ENCODE measurements around the gene TSSK3. TPM values are rescaled to one million over a fixed set of nuclear protein-coding genes. Genes with fewer than 3 reads are reported as not detected.

TSSK3 gene
- total and polyA plus RNA-seq, 2 donors (not counting 1 experiment from before 2014, with no cell fraction given) = 1.8 to 11.6 TPM

DNA sequence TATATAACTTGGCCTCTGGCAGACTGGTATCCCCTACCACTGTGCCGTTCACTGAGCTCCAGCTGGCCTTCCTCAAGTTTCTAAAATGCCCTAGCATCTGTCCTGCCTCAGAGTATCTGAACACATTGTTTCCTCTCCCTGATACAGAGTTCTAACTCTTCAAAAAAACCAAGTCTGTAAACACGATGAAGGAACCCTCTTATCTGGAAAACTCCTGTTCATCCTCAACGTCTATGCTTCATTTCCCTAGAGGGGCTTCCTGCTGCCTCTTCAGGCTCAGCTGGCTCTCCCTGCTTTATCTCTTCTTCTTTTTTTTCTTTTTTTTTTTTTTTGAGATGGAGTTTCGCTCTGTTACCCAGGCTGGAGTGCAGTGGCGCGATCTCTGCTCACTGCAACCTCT lies 26.3 kb downstream of the TSSK3 start:
- no peak overlapping the region for H3K27ac Mint-ChIP-seq
- DNase-seq = no peak
- Histone ChIP-seq H3K9me3 (ENCODE audit: control extremely low read depth in 1 of 3, control insufficient read depth in 2 of 3, insufficient read depth in 1 of 3, low read length in 2 of 3) (no peaks in the 10 kb centered on the region), H3K27ac (ENCODE audit: low read length in 2 of 2) (no peak overlapping the region), H4K20me1 (ENCODE audit: control insufficient read depth, insufficient read depth, low read length, poor library complexity, severe bottlenecking) (peaks cover 48% of the 10 kb centered on the region), H3K79me2 (ENCODE audit: control insufficient read depth, insufficient read depth, low read length) (peaks cover 77% of the 10 kb centered on the region), H3K4me3 (ENCODE audit: control extremely low read depth in 1 of 5, extremely low read depth in 1 of 5, insufficient read depth in 1 of 5, low read depth in 2 of 5, low read length in 4 of 5) (no peak overlapping the region), H3K9ac (ENCODE audit: low read length) (no peak overlapping the region), H3K36me3 (replicated peaks in 1 of 2; ENCODE audit: control extremely low read depth in 1 of 2, control insufficient read depth in 1 of 2, extremely low read depth in 1 of 2, insufficient read depth in 2 of 2, low read length in 1 of 2) (peaks cover 16 to 72% of the 10 kb centered on the region in 2 experiments), H2AFZ (ENCODE audit: insufficient read depth, low read depth, low read length, poor library complexity, severe bottlenecking) (no peak overlapping the region), H3K27me3 (replicated peaks in 1 of 4; ENCODE audit: control extremely low read depth in 1 of 4, control insufficient read depth in 3 of 4, insufficient read depth in 4 of 4, low read length in 3 of 4) (no peaks in the 10 kb centered on the region), H3K4me1 (ENCODE audit: control insufficient read depth in 2 of 2, insufficient read depth in 2 of 2, low read length in 2 of 2) (peaks cover 8 to 19% of the 10 kb centered on the region in 2 donors), H3K4me2 (replicated peaks; ENCODE audit: low read depth, low read length, poor library complexity, severe bottlenecking) (no peak overlapping the region)
- ChIA-PET POLR2A (no interaction called here), CTCF (no interaction called here)
- no peaks in the 10 kb centered on the region for H3K9me3 Mint-ChIP-seq (ENCODE audit: insufficient read depth)
- no peak for TF ChIP-seq EZH2 (IDR thresholded peaks at IDR 0.05; ENCODE audit: borderline replicate concordance, insufficient read depth, low read depth, low read length, poor library complexity, severe bottlenecking)
- TF ChIP-seq, protein P1, sequence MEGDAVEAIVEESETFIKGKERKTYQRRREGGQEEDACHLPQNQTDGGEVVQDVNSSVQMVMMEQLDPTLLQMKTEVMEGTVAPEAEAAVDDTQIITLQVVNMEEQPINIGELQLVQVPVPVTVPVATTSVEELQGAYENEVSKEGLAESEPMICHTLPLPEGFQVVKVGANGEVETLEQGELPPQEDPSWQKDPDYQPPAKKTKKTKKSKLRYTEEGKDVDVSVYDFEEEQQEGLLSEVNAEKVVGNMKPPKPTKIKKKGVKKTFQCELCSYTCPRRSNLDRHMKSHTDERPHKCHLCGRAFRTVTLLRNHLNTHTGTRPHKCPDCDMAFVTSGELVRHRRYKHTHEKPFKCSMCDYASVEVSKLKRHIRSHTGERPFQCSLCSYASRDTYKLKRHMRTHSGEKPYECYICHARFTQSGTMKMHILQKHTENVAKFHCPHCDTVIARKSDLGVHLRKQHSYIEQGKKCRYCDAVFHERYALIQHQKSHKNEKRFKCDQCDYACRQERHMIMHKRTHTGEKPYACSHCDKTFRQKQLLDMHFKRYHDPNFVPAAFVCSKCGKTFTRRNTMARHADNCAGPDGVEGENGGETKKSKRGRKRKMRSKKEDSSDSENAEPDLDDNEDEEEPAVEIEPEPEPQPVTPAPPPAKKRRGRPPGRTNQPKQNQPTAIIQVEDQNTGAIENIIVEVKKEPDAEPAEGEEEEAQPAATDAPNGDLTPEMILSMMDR (IDR thresholded peaks at IDR 0.05) = no peak
- intact Hi-C loops (cut with micrococcal nuclease) = no loop called here
- H3K4me3 Mint-ChIP-seq = no peak overlapping the region
- ATAC-seq (ENCODE audit: low read depth) = no peak
- no peaks in the 10 kb centered on the region for H3K27me3 Mint-ChIP-seq
- WGBS (ENCODE audit: insufficient coverage) = 93% methylated on average over 3 of the region's 6 CpGs
- peaks cover 11% of the 10 kb centered on the region for H3K4me1 Mint-ChIP-seq

GRCh38 chr1:32390904-32391870 lies 28.8 kb downstream of the TSSK3 start:
- Histone ChIP-seq H3K79me2 (ENCODE audit: control insufficient read depth, insufficient read depth, low read length) (peaks cover 73% of the 10 kb centered on the region), H3K27ac (ENCODE audit: low read length in 2 of 2) (no peak overlapping the region), H3K27me3 (replicated peaks in 1 of 4; ENCODE audit: control extremely low read depth in 1 of 4, control insufficient read depth in 3 of 4, insufficient read depth in 4 of 4, low read length in 3 of 4) (no peaks in the 10 kb centered on the region), H3K36me3 (replicated peaks in 1 of 2; ENCODE audit: control extremely low read depth in 1 of 2, control insufficient read depth in 1 of 2, extremely low read depth in 1 of 2, insufficient read depth in 2 of 2, low read length in 1 of 2) (peaks cover 16 to 50% of the 10 kb centered on the region in 2 experiments), H3K4me3 (ENCODE audit: control extremely low read depth in 1 of 5, extremely low read depth in 1 of 5, insufficient read depth in 1 of 5, low read depth in 2 of 5, low read length in 4 of 5) (no peak overlapping the region), H3K4me2 (replicated peaks; ENCODE audit: low read depth, low read length, poor library complexity, severe bottlenecking) (no peak overlapping the region), H3K4me1 (ENCODE audit: control insufficient read depth in 2 of 2, insufficient read depth in 2 of 2, low read length in 2 of 2) (peaks cover 14 to 27% of the 10 kb centered on the region in 2 donors), H3K9ac (ENCODE audit: low read length) (no peak overlapping the region), H3K9me3 (ENCODE audit: control extremely low read depth in 1 of 3, control insufficient read depth in 2 of 3, insufficient read depth in 1 of 3, low read length in 2 of 3) (no peaks in the 10 kb centered on the region), H2AFZ (ENCODE audit: insufficient read depth, low read depth, low read length, poor library complexity, severe bottlenecking) (no peak overlapping the region), H4K20me1 (ENCODE audit: control insufficient read depth, insufficient read depth, low read length, poor library complexity, severe bottlenecking) (peaks cover 38% of the 10 kb centered on the region)
- ChIA-PET CTCF (interaction anchor here (0.6 kb wide), 1 partner anchor 152 kb away, joined by 3 read pairs; no protein-coding TSS in a partner anchor), POLR2A (no interaction called here)
- no peak overlapping the region for H3K4me3 Mint-ChIP-seq
- no peak overlapping the region for H3K27ac Mint-ChIP-seq
- no peak for ATAC-seq (ENCODE audit: low read depth)
- 88% methylated on average over 6 of the region's 8 CpGs for WGBS (ENCODE audit: insufficient coverage)
- H3K4me1 Mint-ChIP-seq = peaks cover 31% of the 10 kb centered on the region
- no peak for DNase-seq
- intact Hi-C loops (cut with micrococcal nuclease) = no loop called here
- H3K27me3 Mint-ChIP-seq = no peaks in the 10 kb centered on the region
- TF ChIP-seq, protein P1 (IDR thresholded peaks at IDR 0.05) = no peak
- no peak for TF ChIP-seq EZH2 (IDR thresholded peaks at IDR 0.05; ENCODE audit: borderline replicate concordance, insufficient read depth, low read depth, low read length, poor library complexity, severe bottlenecking)
- no peaks in the 10 kb centered on the region for H3K9me3 Mint-ChIP-seq (ENCODE audit: insufficient read depth)

Data from B cell (primary cell).